ENCODE data around the gene LRRTM3. TPM values are rescaled to one million over a fixed set of nuclear protein-coding genes. Genes with fewer than 3 reads are reported as not detected.

The LRRTM3 gene
- total RNA-seq, 1 donor from 2014 or later: not detected

DNA sequence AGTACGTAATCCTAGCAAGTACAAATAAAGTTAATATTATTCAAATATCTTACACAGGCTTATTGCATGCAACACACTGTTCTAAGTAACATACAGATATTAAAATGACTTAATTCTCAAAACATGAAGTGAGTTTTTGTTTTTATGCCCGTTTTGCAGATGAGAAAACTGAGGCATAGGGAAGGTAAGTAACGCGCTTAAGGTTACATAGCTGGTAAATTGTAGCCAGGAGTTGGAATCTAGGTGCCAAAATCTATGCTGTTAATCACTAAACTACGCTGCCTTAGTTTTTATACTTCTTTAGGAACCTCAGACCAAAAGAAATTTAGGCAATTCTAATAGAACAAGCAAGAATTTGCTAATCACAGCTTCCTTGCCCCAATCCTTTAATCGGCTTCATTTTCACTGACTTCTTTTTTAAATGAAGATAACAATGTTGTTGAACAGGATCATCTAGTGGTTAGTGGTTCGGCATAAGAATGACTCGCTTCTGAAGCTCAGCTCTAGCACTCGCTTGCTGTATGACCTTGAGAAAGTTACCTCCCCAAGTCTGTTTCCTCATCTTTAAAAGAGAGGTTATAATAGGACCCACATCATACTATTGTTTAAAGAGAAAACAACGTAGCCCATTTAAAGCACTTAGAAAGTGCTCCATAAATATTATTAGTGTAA is 1.0 kb upstream of the LRRTM3 start:
- no peak overlapping the region for H3K4me3 Mint-ChIP-seq (ENCODE audit: low read depth)
- H3K9me3 Mint-ChIP-seq: no peaks in the 10 kb centered on the region
- peaks cover 4% of the 10 kb centered on the region for H3K4me1 Mint-ChIP-seq (ENCODE audit: low read depth)
- H3K36me3 Mint-ChIP-seq (ENCODE audit: low read depth): no peaks in the 10 kb centered on the region
- H3K27me3 Mint-ChIP-seq (ENCODE audit: low read depth): peaks cover 38% of the 10 kb centered on the region
- intact Hi-C loops (cut with micrococcal nuclease): loop anchor here (5.0 kb wide), 2 partner anchors 597 to 743 kb away; no protein-coding TSS in a partner anchor
- no peak for DNase-seq (ENCODE audit: low spot score)
- no peak overlapping the region for H3K27ac Mint-ChIP-seq

DNA sequence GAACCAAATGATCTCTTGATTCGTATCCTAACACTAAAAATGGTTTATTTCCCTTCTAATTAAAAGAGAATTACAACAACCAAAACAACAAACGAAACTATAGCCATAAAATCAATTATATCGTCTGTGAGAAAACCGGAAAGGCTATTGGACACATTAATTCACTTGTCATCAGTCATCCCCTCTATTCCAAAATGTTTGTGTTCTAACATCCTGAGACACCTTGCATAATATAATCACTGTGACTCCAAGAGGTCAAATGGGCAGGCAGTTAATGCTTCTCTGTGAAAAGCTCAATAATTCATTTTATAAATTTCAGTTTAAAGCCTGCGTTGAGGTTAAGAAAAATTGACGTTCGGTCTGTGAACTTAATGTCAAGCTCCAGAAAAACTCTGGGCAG is 463 bp upstream of the LRRTM3 start:
- H3K27me3 Mint-ChIP-seq (ENCODE audit: low read depth): peaks cover 39% of the 10 kb centered on the region
- no peaks in the 10 kb centered on the region for H3K36me3 Mint-ChIP-seq (ENCODE audit: low read depth)
- DNase-seq (ENCODE audit: low spot score): no peak
- no peaks in the 10 kb centered on the region for H3K9me3 Mint-ChIP-seq
- H3K4me3 Mint-ChIP-seq (ENCODE audit: low read depth): no peak overlapping the region
- no peak overlapping the region for H3K27ac Mint-ChIP-seq
- peaks cover 4% of the 10 kb centered on the region for H3K4me1 Mint-ChIP-seq (ENCODE audit: low read depth)
- intact Hi-C loops (cut with micrococcal nuclease): loop anchor here (5.0 kb wide), 2 partner anchors 597 to 743 kb away; no protein-coding TSS in a partner anchor

DNA sequence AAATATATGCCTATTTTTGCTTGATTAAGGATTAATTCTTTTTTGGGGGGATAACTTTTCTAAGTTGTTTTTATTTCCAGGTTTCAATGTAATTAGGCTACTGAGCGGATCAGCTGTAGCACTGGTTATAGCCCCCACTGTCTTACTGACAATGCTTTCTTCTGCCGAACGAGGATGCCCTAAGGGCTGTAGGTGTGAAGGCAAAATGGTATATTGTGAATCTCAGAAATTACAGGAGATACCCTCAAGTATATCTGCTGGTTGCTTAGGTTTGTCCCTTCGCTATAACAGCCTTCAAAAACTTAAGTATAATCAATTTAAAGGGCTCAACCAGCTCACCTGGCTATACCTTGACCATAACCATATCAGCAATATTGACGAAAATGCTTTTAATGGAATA is 1.0 kb downstream of the LRRTM3 start:
- Mint-ChIP-seq H3K9me3 (no peaks in the 10 kb centered on the region), H3K4me3 (ENCODE audit: low read depth) (no peak overlapping the region), H3K27ac (no peak overlapping the region), H3K4me1 (ENCODE audit: low read depth) (peaks cover 4% of the 10 kb centered on the region), H3K36me3 (ENCODE audit: low read depth) (no peaks in the 10 kb centered on the region), H3K27me3 (ENCODE audit: low read depth) (peaks cover 39% of the 10 kb centered on the region)
- intact Hi-C loops (cut with micrococcal nuclease): loop anchor here (5.0 kb wide), 2 partner anchors 595 to 745 kb away; no protein-coding TSS in a partner anchor
- no peak for DNase-seq (ENCODE audit: low spot score)

DNA sequence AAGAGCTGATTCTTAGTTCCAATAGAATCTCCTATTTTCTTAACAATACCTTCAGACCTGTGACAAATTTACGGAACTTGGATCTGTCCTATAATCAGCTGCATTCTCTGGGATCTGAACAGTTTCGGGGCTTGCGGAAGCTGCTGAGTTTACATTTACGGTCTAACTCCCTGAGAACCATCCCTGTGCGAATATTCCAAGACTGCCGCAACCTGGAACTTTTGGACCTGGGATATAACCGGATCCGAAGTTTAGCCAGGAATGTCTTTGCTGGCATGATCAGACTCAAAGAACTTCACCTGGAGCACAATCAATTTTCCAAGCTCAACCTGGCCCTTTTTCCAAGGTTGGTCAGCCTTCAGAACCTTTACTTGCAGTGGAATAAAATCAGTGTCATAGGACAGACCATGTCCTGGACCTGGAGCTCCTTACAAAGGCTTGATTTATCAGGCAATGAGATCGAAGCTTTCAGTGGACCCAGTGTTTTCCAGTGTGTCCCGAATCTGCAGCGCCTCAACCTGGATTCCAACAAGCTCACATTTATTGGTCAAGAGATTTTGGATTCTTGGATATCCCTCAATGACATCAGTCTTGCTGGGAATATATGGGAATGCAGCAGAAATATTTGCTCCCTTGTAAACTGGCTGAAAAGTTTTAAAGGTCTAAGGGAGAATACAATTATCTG is 1.6 kb downstream of the LRRTM3 start:
- Mint-ChIP-seq H3K27me3 (ENCODE audit: low read depth) (peaks cover 39% of the 10 kb centered on the region), H3K36me3 (ENCODE audit: low read depth) (no peaks in the 10 kb centered on the region), H3K4me3 (ENCODE audit: low read depth) (no peak overlapping the region), H3K9me3 (no peaks in the 10 kb centered on the region), H3K27ac (no peak overlapping the region), H3K4me1 (ENCODE audit: low read depth) (peaks cover 4% of the 10 kb centered on the region)
- DNase-seq (ENCODE audit: low spot score): no peak
- intact Hi-C loops (cut with micrococcal nuclease): loop anchor here (5.0 kb wide), 2 partner anchors 595 to 745 kb away; no protein-coding TSS in a partner anchor

DNA sequence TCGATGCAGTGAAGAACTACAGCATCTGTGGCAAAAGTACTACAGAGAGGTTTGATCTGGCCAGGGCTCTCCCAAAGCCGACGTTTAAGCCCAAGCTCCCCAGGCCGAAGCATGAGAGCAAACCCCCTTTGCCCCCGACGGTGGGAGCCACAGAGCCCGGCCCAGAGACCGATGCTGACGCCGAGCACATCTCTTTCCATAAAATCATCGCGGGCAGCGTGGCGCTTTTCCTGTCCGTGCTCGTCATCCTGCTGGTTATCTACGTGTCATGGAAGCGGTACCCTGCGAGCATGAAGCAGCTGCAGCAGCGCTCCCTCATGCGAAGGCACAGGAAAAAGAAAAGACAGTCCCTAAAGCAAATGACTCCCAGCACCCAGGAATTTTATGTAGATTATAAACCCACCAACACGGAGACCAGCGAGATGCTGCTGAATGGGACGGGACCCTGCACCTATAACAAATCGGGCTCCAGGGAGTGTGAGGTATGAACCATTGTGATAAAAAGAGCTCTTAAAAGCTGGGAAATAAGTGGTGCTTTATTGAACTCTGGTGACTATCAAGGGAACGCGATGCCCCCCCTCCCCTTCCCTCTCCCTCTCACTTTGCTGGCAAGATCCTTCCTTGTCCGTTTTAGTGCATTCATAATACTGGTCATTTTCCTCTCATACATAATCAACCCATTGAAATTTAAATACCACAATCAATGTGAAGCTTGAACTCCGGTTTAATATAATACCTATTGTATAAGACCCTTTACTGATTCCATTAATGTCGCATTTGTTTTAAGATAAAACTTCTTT is 2.3 kb downstream of the LRRTM3 start:
- intact Hi-C loops (cut with micrococcal nuclease): loop anchor here (5.0 kb wide), 2 partner anchors 594 to 746 kb away; no protein-coding TSS in a partner anchor
- Mint-ChIP-seq H3K4me1 (ENCODE audit: low read depth) (peaks cover 4% of the 10 kb centered on the region), H3K9me3 (no peaks in the 10 kb centered on the region), H3K4me3 (ENCODE audit: low read depth) (no peak overlapping the region), H3K27me3 (ENCODE audit: low read depth) (peaks cover 39% of the 10 kb centered on the region), H3K36me3 (ENCODE audit: low read depth) (no peaks in the 10 kb centered on the region), H3K27ac (no peak overlapping the region)
- no peak for DNase-seq (ENCODE audit: low spot score)

DNA sequence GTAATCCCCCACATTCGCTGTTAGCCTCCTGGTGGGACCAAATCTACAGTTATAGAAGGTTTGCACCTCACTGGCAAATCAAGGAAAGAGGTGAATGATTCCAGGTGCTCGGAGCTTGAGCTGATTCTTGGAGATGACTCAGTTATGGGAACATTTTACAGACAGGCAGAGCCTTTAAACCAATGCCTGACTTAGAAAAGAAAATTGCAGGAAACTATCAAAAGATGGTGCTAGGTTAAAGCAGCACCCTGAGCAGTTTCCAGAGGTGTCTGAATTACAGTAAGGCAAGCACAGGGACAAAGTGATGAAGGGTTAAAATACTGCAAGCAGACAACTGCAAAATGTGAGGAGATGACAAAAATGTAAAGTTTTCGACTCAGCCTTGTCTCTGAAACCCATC is 2.9 kb downstream of the LRRTM3 start:
- intact Hi-C loops (cut with micrococcal nuclease): loop anchor here (5.0 kb wide), 2 partner anchors 594 to 746 kb away; no protein-coding TSS in a partner anchor
- H3K27me3 Mint-ChIP-seq (ENCODE audit: low read depth): peaks cover 39% of the 10 kb centered on the region
- no peak for DNase-seq (ENCODE audit: low spot score)
- no peak overlapping the region for H3K4me3 Mint-ChIP-seq (ENCODE audit: low read depth)
- H3K36me3 Mint-ChIP-seq (ENCODE audit: low read depth): no peaks in the 10 kb centered on the region
- H3K27ac Mint-ChIP-seq: no peak overlapping the region
- peaks cover 4% of the 10 kb centered on the region for H3K4me1 Mint-ChIP-seq (ENCODE audit: low read depth)
- no peaks in the 10 kb centered on the region for H3K9me3 Mint-ChIP-seq

DNA sequence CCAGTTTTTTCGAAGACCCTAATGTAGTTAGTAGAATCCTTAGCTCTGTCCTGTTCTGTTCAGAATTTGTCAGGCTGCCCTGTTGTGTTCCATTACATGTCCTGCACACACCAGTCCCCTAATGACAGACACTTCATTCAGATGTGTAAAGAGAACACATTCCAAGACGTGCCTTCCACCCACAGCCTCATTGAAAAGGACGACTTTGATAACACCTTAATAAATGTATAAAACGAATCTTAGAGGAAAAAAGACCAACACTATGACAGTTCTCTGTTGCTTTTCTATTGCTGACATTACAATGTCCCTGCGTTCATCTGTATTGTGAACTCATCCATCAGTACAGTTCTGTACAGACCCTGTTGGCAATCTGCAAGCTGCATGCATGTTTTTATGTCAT is 3.5 kb downstream of the LRRTM3 start:
- no peak for DNase-seq (ENCODE audit: low spot score)
- Mint-ChIP-seq H3K27me3 (ENCODE audit: low read depth) (peaks cover 39% of the 10 kb centered on the region), H3K4me1 (ENCODE audit: low read depth) (peaks cover 4% of the 10 kb centered on the region), H3K27ac (no peak overlapping the region), H3K4me3 (ENCODE audit: low read depth) (no peak overlapping the region), H3K9me3 (no peaks in the 10 kb centered on the region), H3K36me3 (ENCODE audit: low read depth) (no peaks in the 10 kb centered on the region)
- intact Hi-C loops (cut with micrococcal nuclease): loop anchor here (5.0 kb wide), 2 partner anchors 593 to 747 kb away; no protein-coding TSS in a partner anchor

DNA sequence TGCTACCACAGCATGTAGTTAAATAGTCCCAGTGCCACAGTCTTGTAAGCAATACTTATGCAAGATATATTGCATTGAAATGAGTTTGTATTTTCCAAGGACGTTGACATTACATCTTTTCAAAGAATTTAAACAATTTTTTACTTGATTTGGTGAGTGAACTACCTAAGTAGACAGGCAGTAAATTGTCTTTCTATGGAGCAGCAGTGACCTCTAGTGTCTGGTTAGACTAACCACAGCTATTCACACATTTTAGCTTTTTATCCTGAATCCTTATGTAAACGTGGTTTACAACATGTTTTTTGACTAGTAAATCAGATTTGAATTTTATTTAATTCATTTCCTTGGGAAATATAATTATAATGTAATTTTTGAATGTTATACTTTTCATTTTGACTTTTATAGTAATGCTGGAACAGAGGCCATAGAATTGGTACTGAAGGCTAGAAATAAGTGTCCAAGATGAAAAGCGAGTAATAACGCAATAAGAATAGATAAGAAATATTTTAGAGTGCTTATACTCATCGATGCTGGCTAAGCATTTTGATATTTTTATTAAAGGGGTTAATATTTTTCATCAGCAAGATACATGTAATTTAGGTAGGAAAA is 5.6 kb downstream of the LRRTM3 start:
- Mint-ChIP-seq H3K36me3 (ENCODE audit: low read depth) (no peaks in the 10 kb centered on the region), H3K27me3 (ENCODE audit: low read depth) (peaks cover 31% of the 10 kb centered on the region), H3K9me3 (no peaks in the 10 kb centered on the region), H3K4me1 (ENCODE audit: low read depth) (no peaks in the 10 kb centered on the region), H3K27ac (no peak overlapping the region), H3K4me3 (ENCODE audit: low read depth) (no peak overlapping the region)
- no peak for DNase-seq (ENCODE audit: low spot score)
- intact Hi-C loops (cut with micrococcal nuclease): loop anchor here (10.0 kb wide), 1 partner anchor 83 kb away; no protein-coding TSS in a partner anchor

DNA sequence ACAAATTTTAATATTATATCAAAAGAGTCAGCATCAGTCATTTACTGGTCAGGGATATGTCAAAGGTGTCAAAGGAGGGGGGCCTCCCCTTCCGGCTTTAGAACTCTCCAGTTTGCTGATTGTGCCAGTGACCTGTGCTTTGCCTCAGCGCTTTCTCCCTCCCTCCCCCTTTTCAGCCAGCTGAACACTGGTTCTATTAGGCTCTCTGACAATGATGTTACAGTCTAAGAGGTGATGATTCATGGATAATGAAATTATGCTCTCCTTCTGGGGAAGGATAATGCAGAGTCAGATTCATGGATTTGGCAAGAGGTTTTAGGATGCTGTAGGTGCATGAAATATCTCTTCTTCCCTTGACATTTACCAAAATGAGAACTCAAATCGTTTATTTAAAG is 6.1 kb downstream of the LRRTM3 start:
- Mint-ChIP-seq H3K9me3 (no peaks in the 10 kb centered on the region), H3K27ac (no peak overlapping the region), H3K4me3 (ENCODE audit: low read depth) (no peak overlapping the region), H3K27me3 (ENCODE audit: low read depth) (peaks cover 29% of the 10 kb centered on the region), H3K4me1 (ENCODE audit: low read depth) (no peaks in the 10 kb centered on the region), H3K36me3 (ENCODE audit: low read depth) (no peaks in the 10 kb centered on the region)
- intact Hi-C loops (cut with micrococcal nuclease): loop anchor here (10.0 kb wide), 1 partner anchor 83 kb away; no protein-coding TSS in a partner anchor
- DNase-seq (ENCODE audit: low spot score): no peak

DNA sequence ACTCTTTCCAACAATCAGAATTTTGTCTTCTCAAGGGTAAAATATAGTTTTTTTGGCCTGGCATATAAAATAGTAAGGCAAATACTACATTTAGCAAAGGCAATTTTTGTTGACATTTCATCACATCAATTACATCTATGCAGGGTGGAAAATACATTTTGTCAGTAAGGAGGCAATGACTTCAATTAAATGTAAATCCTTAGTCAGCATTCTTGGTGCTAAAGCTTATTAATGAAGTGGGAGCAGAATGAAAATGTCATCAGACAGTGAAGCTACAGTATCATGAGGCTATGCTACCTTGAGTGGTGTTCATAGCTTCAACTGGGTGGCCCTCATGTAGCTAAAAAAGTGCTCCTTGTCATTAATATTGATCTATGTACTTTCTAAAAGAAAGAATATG is 8.9 kb downstream of the LRRTM3 start:
- H3K4me3 Mint-ChIP-seq (ENCODE audit: low read depth): no peak overlapping the region
- H3K27ac Mint-ChIP-seq: no peak overlapping the region
- no peak for DNase-seq (ENCODE audit: low spot score)
- H3K36me3 Mint-ChIP-seq (ENCODE audit: low read depth): no peaks in the 10 kb centered on the region
- peaks cover 2% of the 10 kb centered on the region for H3K27me3 Mint-ChIP-seq (ENCODE audit: low read depth)
- intact Hi-C loops (cut with micrococcal nuclease): loop anchor here (10.0 kb wide), 1 partner anchor 80 kb away; no protein-coding TSS in a partner anchor
- H3K9me3 Mint-ChIP-seq: no peaks in the 10 kb centered on the region
- H3K4me1 Mint-ChIP-seq (ENCODE audit: low read depth): no peaks in the 10 kb centered on the region

DNA sequence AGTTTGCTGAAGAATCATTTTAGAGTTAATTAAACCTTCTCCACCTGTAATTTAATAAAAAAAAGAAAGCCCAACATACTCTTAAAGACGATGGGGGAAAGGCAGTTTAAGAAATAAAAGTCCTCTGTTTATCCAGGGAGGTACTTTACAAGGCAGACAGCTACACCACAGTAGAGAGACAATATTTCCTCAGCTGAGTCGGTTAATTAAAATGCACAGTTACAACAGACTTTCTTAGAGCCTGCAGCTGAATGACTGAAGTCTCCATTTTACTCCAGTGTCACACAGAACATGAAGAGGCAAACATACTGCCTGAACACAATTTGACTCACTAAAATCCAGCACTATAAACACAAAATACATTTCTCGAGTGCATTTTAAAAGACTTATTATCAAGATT is 15.1 kb downstream of the LRRTM3 start:
- no peaks in the 10 kb centered on the region for H3K36me3 Mint-ChIP-seq (ENCODE audit: low read depth)
- intact Hi-C loops (cut with micrococcal nuclease): no loop called here
- H3K27ac Mint-ChIP-seq: no peak overlapping the region
- H3K27me3 Mint-ChIP-seq (ENCODE audit: low read depth): no peaks in the 10 kb centered on the region
- H3K4me1 Mint-ChIP-seq (ENCODE audit: low read depth): no peaks in the 10 kb centered on the region
- no peaks in the 10 kb centered on the region for H3K9me3 Mint-ChIP-seq
- DNase-seq (ENCODE audit: low spot score): no peak
- no peak overlapping the region for H3K4me3 Mint-ChIP-seq (ENCODE audit: low read depth)

DNA sequence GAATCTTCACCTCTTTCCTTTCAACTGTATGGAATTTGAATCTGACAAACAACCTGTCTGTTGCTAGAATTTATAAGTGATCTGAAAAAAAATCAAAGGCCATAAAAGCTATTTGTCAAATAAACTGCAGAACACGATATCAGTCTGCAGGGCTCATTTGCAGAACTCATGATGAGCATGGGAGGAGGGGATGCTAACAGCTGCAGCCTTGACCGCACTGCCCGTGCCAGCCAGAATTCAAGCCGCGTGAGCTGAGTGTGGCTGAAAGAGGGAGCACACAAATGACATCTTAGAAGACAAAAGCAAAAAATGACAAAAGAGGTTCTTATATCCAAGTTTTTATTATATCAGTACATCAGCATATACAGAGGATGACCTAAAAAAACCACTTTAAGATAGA is 15.7 kb downstream of the LRRTM3 start:
- no peaks in the 10 kb centered on the region for H3K9me3 Mint-ChIP-seq
- no peaks in the 10 kb centered on the region for H3K27me3 Mint-ChIP-seq (ENCODE audit: low read depth)
- H3K4me1 Mint-ChIP-seq (ENCODE audit: low read depth): no peaks in the 10 kb centered on the region
- intact Hi-C loops (cut with micrococcal nuclease): no loop called here
- H3K4me3 Mint-ChIP-seq (ENCODE audit: low read depth): no peak overlapping the region
- no peak for DNase-seq (ENCODE audit: low spot score)
- no peak overlapping the region for H3K27ac Mint-ChIP-seq
- H3K36me3 Mint-ChIP-seq (ENCODE audit: low read depth): no peaks in the 10 kb centered on the region
